Superior temporal gyrus (tissue), 1 donor: ENCODE measurements around the gene PDHA1.

Source experiments
- DNase-seq: peaks from one replicate; pipeline ENCODE4 v3.0.0-alpha.2; 2016; ENCODE audit errors: extremely low spot score

The PDHA1 gene

DNA sequence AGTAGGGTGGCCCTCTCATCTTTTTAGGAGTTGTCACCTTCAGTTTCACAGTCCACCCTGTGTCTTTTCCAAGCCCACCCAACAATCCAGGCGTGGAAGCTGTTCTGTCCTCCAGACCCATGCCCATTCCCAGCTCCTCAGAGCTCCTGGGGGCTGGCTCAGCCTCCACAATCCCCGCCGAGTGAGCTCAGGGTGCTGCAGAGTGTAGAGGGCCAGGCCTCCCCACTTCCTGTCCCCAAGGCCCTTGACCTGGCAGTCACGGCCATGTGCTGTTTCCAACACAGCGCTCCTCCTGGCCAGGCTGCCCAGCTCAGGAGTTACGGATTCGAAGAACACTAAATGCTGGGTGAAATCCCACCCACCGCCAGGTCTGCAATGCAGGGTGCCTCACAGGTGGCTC is 31.8 kb downstream of the PDHA1 start:
- DNase-seq: no peak

DNA sequence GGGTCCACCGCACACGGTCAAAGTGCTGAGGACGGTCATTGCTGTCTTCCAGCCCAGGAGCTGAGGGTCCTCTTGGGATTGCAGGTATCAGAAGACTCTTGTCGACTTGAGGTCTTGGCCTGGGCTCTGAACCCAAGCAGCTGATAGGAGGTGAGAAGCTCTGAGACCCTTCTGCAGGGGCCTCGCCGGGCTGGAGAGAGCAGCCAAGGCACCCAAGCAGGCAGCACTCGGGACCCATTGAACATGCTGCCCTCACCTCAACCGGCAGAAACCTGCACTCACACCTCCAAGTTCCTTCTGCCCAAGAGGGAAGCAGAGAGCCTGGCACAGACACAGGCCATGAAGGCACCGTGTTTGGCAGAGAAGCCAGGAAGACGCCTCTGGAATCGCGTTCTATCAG is 34.1 kb downstream of the PDHA1 start:
- no peak for DNase-seq

DNA sequence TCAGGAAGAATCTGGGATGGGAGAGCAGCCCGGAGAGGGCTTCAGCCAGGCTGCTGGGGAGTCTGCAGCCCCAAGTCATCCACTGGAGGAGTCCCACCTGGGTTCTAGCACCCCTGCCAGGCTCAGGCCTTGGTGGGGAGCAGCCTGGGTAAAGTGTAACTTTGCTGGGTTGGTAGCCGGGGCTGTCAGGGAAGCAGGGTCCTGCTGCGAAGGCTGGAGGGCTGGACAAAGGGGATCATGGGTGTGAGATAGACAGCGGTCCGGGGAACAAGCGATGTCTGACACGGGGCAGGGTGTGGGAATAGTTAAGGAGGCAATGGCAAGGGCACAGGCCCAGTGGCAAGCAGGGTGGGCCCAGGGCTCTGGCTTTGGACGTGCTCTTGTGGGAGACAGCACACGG is 37.6 kb downstream of the PDHA1 start:
- DNase-seq: no peak

- DNase-seq: peak; percentile 18
These were observed 38.9 kb downstream of the PDHA1 start for GRCh38 chrX:19382555-19383145.

GRCh38 chrX:19386679-19387078 is 43.0 kb downstream of the PDHA1 start:
- DNase-seq: no peak

DNA sequence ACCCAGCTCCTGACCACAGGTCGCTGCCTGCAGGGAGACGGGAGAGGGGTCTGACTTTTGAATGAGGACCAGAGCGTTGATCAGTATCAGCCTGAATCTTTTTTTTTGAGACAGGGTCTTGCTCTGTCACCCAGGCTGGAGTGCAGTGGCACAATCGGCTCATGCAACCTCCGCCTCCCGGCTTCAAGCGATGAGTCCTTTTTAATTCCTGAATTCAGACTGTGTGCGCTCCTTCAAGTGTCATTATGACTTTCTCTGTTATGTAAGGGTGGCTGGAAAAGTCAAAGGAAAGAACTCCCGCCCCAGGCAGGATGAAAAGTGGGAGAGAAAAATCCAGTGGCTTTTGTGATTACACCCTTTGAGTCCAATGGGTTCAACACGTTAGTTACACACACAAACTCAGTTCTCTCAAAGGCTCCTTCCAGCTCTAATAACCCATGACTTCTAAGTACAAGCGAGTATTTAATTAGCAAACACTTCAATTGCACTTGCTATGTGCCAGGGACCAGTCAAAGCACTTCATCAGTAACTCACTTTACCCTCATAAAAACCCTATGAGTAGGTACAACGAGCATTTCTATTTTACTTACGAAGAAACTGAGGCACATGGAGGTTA is 44.4 kb downstream of the PDHA1 start:
- DNase-seq: no peak

- no peak for DNase-seq
These were observed 45.0 kb downstream of the PDHA1 start for GRCh38 chrX:19388741-19389140.

GRCh38 chrX:19389227-19389845 is 45.6 kb downstream of the PDHA1 start:
- DNase-seq: no peak

DNA sequence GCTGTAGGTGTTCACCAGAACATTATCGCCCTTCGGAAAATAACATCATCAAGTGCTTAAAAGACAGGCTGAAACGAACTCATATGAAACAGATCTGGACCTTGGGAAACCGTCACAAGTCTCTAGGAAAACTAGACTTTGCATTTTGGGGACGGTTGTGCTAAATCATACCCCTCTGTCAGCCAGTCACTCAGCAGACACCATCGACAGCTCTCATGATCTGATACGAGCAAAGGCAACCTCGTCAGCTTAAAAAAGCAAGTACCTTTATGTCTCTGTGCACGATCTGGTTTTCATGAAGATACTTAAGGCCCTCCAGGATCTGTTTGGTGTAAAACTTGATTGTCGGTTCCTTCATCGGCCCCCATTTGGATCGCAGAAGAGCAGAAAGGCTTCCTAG is 48.4 kb downstream of the PDHA1 start:
- no peak for DNase-seq

GRCh38 chrX:19392703-19393102 is 49.0 kb downstream of the PDHA1 start:
- DNase-seq: no peak

GRCh38 chrX:19403696-19404095 is 60.0 kb downstream of the PDHA1 start:
- no peak for DNase-seq

- DNase-seq: no peak
These were observed 66.5 kb downstream of the PDHA1 start for GRCh38 chrX:19410259-19410658.
